Daoy (cell line): ENCODE results near the gene FSTL4. TPM values are rescaled to one million over a fixed set of nuclear protein-coding genes. Genes with fewer than 3 reads are reported as not detected.

ENCODE experiments used
- DNase-seq: peaks from one replicate; pipeline ENCODE4 v3.0.0-alpha.2; 2015; ENCODE audit warnings: low read depth
- total RNA-seq: library from RNA; depleted of rRNA; stranded (reverse); fragments of >200 nt; shearing (Covaris generic); gene quantifications from 2 replicates; pipeline ENCODE4 v1.2.3, GENCODE V29; 2014

Gene FSTL4
- total RNA-seq, 1 experiment from 2014 or later = 0.11 TPM

- DNase-seq = no peak
Observed at GRCh38 chr5:133367071-133367786, 245.1 kb downstream of the FSTL4 start.

- DNase-seq = no peak
Observed at GRCh38 chr5:133366438-133366837, 245.9 kb downstream of the FSTL4 start.

GRCh38 chr5:133365738-133366137 is 246.6 kb downstream of the FSTL4 start:
- no peak for DNase-seq

GRCh38 chr5:133364936-133365707 is 247.2 kb downstream of the FSTL4 start:
- DNase-seq = no peak

GRCh38 chr5:133363807-133364587 is 248.3 kb downstream of the FSTL4 start:
- no peak for DNase-seq

GRCh38 chr5:133362438-133362837 is 249.9 kb downstream of the FSTL4 start:
- DNase-seq = no peak

- DNase-seq = no peak
Observed at GRCh38 chr5:133361922-133362321, 250.4 kb downstream of the FSTL4 start.

GRCh38 chr5:133360693-133361472 is 251.5 kb downstream of the FSTL4 start:
- no peak for DNase-seq

GRCh38 chr5:133359861-133360260 is 252.5 kb downstream of the FSTL4 start:
- no peak for DNase-seq

GRCh38 chr5:133358271-133358670 is 254.1 kb downstream of the FSTL4 start:
- no peak for DNase-seq

- DNase-seq = no peak
Observed at GRCh38 chr5:133357758-133358157, 254.6 kb downstream of the FSTL4 start.

GRCh38 chr5:133356984-133357421 is 255.3 kb downstream of the FSTL4 start:
- no peak for DNase-seq

GRCh38 chr5:133356396-133356983 is 255.9 kb downstream of the FSTL4 start:
- no peak for DNase-seq

GRCh38 chr5:133354323-133355185 is 257.8 kb downstream of the FSTL4 start:
- DNase-seq = no peak

- DNase-seq = no peak
Observed at GRCh38 chr5:133353741-133354140, 258.6 kb downstream of the FSTL4 start.

GRCh38 chr5:133348406-133348805 is 263.9 kb downstream of the FSTL4 start:
- DNase-seq = no peak

GRCh38 chr5:133347039-133347438 is 265.3 kb downstream of the FSTL4 start:
- peak; percentile 25 for DNase-seq

GRCh38 chr5:133344266-133344665 is 268.1 kb downstream of the FSTL4 start:
- no peak for DNase-seq

- DNase-seq = no peak
Observed at GRCh38 chr5:133343196-133343595, 269.1 kb downstream of the FSTL4 start.
